Psoas muscle (tissue), 8 donors: ENCODE data around the gene USP48. TPM values are rescaled to one million over a fixed set of nuclear protein-coding genes. Genes with fewer than 3 reads are reported as not detected.

Source experiments
- ATAC-seq, 4 donors: fragments of 200-7000 bp; cut with Tn5 transposase; one replicate each; pipeline ENCODE4 v1.9.1; 2020; ENCODE audit warnings: moderate library complexity in 3 of 4, mild to moderate bottlenecking in 2 of 4
- DNase-seq, 2 donors: peaks; one replicate each; pipeline ENCODE4 v3.0.0-alpha.2; 2020
- H3K27ac ChIP-seq: fragments of 200-600 bp; one replicate; pipeline ENCODE4 v1.8.0; 2022
- H3K27me3 ChIP-seq, 3 donors: fragments of 200-600 bp in 1 of 3; one replicate each; pipeline versions ENCODE4 v1.6.1 to v1.8.0; 2013 to 2022; ENCODE audit warnings: low read length in 2 of 3, mild to moderate bottlenecking in 2 of 3, moderate library complexity in 1 of 3; ENCODE audit not compliant: insufficient read depth in 3 of 3
- H3K36me3 ChIP-seq, 2 donors: fragments of 200-600 bp in 1 of 2; one replicate each; pipeline versions ENCODE4 v1.6.1 to v1.8.0; 2013 to 2022; ENCODE audit warnings: low read depth in 1 of 2, mild to moderate bottlenecking in 1 of 2, moderate library complexity in 1 of 2; ENCODE audit not compliant: insufficient read depth in 1 of 2
- H3K4me1 ChIP-seq: fragments of 200-600 bp; one replicate; pipeline ENCODE4 v1.8.0; 2022
- H3K4me3 ChIP-seq: fragments of 200-600 bp; one replicate; pipeline ENCODE4 v1.8.0; 2022; ENCODE audit warnings: mild to moderate bottlenecking
- H3K9me3 ChIP-seq: fragments of 200-600 bp; one replicate; pipeline ENCODE4 v1.8.0; 2022
- WGBS, 3 donors: extraction: QIAGEN DNeasy Blood & Tissue Kit; methylation state at CpG; one replicate each; pipeline versions ENCODE4 v1.1.6 to v1.1.7; 2013; 5-methylcytosine and 5-hydroxymethylcytosine counted together
- intact Hi-C, 2 donors: fragments of 100-400 bp; cut with DNase I; formaldehyde crosslinking; loops; one replicate each; pipeline versions ENCODE4 v1.11.0 to v1.14.2; 2022
- polyA plus RNA-seq, 3 donors: library from polyadenylated mRNA; stranded (reverse); fragments of 200-250 nt; gene quantifications; one replicate each; pipeline ENCODE4 v1.2.3, GENCODE V29; 2013
- total RNA-seq, 4 donors: library from RNA; stranded (reverse); fragmentation: NEBNext Ultra II Directional in 2 of 4; extraction: Animal tissue kit (Norgen Biotek cat#: 25700) in 2 of 4; gene quantifications; one replicate each; pipeline versions ENCODE4 v1.2.1 to v1.2.4, GENCODE V29; 2021 to 2023
- TF ChIP-seq, protein P1 (sequence below): fragments of 200-600 bp; IDR thresholded peaks from one replicate; pipeline ENCODE4 v1.8.0; 2022; ENCODE audit warnings: antibody characterized with exemption
- donor health status: healthy with polysubstance abuse.
- donor health status: DM: no; HTN: no; CAD: no; lungs with moderate emphysema.
- donor health status: Bipolar disorder and iron deficiency.
- donor health status: healthy.
- donor health status: DM: yes; HTN: yes; CAD: no.
- donor health status: DM: no; HTN: no; CAD: no.
- donor health status: DM: no; HTN: no; CAD: no.
- donor health status: DM: yes; HTN: yes; CAD: no.

USP48 gene
- total and polyA plus RNA-seq, 7 donors: 9.7 to 35.9 (median 20.3) TPM

DNA sequence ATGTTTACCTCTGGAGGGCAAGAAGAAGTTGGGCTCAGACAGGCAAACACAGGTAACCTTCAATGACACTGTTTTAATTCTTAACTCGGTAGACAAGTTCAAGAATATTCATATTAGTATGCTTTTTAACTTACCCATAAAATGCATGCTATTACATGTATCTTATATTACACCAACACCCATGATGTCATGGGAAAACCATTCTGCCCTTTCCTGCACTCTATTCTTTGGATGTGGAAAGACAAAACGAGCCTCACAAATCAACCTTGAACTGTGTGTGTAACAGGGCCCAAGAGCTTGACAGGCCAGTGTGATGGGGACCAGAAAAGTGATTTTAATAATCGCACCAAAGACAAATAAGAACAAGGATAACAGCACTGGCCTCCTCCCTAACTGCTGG is 91.2 kb downstream of the USP48 start:
- H3K4me3 ChIP-seq: no peak overlapping the region
- TF ChIP-seq, protein P1, sequence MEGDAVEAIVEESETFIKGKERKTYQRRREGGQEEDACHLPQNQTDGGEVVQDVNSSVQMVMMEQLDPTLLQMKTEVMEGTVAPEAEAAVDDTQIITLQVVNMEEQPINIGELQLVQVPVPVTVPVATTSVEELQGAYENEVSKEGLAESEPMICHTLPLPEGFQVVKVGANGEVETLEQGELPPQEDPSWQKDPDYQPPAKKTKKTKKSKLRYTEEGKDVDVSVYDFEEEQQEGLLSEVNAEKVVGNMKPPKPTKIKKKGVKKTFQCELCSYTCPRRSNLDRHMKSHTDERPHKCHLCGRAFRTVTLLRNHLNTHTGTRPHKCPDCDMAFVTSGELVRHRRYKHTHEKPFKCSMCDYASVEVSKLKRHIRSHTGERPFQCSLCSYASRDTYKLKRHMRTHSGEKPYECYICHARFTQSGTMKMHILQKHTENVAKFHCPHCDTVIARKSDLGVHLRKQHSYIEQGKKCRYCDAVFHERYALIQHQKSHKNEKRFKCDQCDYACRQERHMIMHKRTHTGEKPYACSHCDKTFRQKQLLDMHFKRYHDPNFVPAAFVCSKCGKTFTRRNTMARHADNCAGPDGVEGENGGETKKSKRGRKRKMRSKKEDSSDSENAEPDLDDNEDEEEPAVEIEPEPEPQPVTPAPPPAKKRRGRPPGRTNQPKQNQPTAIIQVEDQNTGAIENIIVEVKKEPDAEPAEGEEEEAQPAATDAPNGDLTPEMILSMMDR: no peak
- H3K4me1 ChIP-seq: no peaks in the 10 kb centered on the region
- no peak for ATAC-seq
- no peak for DNase-seq
- peaks cover 9 to 87% of the 10 kb centered on the region in 2 donors for H3K36me3 ChIP-seq
- intact Hi-C loops: no loop called here
- no peak overlapping the region for H3K27ac ChIP-seq
- 66 to 78% (median 75%) methylated on average over 3 of the region's 3 CpGs for WGBS, 3 donors
- H3K9me3 ChIP-seq: no peaks in the 10 kb centered on the region
- H3K27me3 ChIP-seq: no peaks in the 10 kb centered on the region

DNA sequence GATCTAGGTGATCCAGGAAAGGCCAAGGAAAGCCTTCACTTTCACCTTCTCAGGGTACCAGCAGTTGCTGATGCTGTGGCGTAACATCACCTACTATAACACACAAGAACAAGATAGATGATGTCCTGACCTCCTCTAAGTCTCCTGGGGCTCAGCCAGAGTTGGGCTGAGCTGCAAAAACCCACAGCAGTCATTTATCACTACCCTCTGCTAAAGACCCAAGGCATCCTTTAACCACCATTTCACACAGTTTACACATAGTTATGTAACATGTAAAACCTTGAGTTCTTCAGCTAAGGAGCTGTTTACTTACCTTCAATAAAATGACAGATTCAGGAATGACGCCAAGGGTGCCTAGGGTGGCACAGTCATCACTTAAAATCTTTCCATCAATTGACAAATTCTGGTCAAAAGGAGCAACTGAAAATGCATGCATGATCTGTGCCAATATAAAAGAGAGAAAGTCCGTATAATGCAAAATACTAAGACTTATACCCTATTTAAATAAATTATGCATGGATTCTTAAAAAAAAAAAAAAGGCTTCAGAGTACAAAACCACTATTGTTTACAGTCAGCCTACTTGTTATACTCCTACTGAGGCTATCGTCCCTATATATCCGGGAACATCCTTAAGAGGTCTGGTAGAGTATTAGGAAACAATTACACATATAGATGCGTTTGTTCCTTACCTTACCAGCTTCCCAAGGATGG is 93.1 kb downstream of the USP48 start:
- 93 to 96% (median 96%) methylated on average over 6 of the region's 6 CpGs for WGBS, 3 donors
- H3K9me3 ChIP-seq: peaks cover 4% of the 10 kb centered on the region
- TF ChIP-seq, protein P1: no peak
- ATAC-seq: no peak
- no peaks in the 10 kb centered on the region for H3K27me3 ChIP-seq
- intact Hi-C loops: no loop called here
- H3K27ac ChIP-seq: no peak overlapping the region
- DNase-seq: no peak
- H3K36me3 ChIP-seq: peaks cover 12 to 91% of the 10 kb centered on the region in 2 donors
- H3K4me3 ChIP-seq: no peak overlapping the region
- no peaks in the 10 kb centered on the region for H3K4me1 ChIP-seq

DNA sequence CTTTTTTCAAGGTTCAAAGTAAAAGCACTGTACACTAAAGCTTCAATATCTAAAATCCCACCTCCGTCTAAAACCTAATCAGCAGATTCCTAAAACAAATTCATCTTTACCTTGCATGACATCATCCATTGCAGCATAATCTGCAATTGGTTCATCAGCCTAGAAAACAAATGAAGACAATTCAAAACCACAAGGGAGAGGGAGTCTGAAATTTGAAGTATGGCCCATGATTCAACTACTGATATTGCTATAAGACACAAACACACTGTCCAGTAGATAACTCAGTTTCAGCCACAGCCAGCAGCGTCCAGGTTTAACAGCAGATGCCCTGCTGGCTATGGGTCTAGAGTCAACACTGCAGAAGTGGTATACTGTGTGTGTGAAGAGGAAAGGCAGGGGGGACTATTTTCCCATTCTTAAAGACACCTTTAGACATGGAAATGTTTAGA is 95.8 kb downstream of the USP48 start:
- Histone ChIP-seq H3K4me3 (no peak overlapping the region), H3K27me3 (no peaks in the 10 kb centered on the region), H3K27ac (no peak overlapping the region), H3K4me1 (no peaks in the 10 kb centered on the region), H3K36me3 (peaks cover 12 to 85% of the 10 kb centered on the region in 2 donors), H3K9me3 (peaks cover 8% of the 10 kb centered on the region)
- ATAC-seq: no peak
- DNase-seq: no peak
- 88 to 99% (median 95%) methylated on average over 2 of the region's 2 CpGs for WGBS, 3 donors
- intact Hi-C loops: no loop called here
- TF ChIP-seq, protein P1: no peak

DNA sequence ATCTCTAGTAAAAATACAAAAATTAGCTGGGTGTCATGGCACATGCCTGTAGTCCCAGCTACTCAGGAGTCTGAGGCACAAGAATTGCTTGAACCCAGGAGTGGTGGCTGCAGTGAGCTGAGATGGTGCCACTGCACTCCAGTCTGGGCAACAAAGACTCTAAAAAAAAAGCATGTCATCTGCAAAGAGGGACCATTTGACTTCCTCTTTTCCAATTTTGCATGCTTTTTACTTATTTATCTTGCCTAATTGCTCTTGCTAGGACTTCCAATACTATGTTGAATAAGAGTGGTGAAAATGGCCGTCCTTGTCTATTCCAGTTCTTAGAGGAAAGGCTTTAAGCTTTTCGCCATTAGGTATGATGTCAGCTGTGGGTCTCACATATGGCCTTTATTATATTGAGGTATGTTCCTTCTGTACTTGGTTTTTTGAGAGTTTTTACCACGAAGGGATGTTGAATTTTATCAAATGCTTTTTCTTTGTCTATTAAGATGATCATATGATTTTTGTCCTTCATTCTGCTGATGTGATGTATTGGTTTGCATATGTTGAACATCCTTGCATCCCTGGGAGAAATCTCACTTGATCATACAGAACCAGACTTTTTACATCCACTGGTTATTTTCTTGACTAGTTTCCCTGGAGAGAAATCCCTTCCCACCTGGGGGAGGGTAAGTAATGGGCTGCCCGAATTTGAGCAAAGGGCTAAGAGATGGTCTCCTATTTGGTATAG is 96.8 kb downstream of the USP48 start:
- 95 to 98% (median 97%) methylated on average over 4 of the region's 4 CpGs for WGBS, 3 donors
- Histone ChIP-seq H3K9me3 (peaks cover 8% of the 10 kb centered on the region), H3K36me3 (peaks cover 12 to 83% of the 10 kb centered on the region in 2 donors), H3K4me3 (no peak overlapping the region), H3K27me3 (no peaks in the 10 kb centered on the region), H3K4me1 (no peaks in the 10 kb centered on the region), H3K27ac (no peak overlapping the region)
- TF ChIP-seq, protein P1: no peak
- intact Hi-C loops: no loop called here
- DNase-seq: no peak
- no peak for ATAC-seq
